ENCODE measurements around the gene GRIFIN. TPM values are rescaled to one million over a fixed set of nuclear protein-coding genes. Genes with fewer than 3 reads are reported as not detected.

GRIFIN gene
- total RNA-seq, 1 experiment from 2014 or later: not detected

GRCh38 chr7:2478399-2478785, 2.2 kb upstream of the GRIFIN start:
- ATAC-seq: peak; percentile 68
- CTCF ChIA-PET: no interaction called here
- Histone ChIP-seq H3K27me3 (ENCODE audit: low read length) (no peaks in the 10 kb centered on the region), H3K4me2 (ENCODE audit: low read length) (no peak overlapping the region), H2AFZ (ENCODE audit: low read length) (no peak overlapping the region), H3K4me3 (ENCODE audit: low read length) (no peak overlapping the region), H3K27ac (ENCODE audit: low read length) (no peak overlapping the region), H3K36me3 (ENCODE audit: low read depth, low read length) (no peaks in the 10 kb centered on the region), H3K9ac (ENCODE audit: low read length) (no peak overlapping the region), H4K20me1 (ENCODE audit: low read length) (no peaks in the 10 kb centered on the region), H3F3A (ENCODE audit: low read length, unreplicated experiment) (no peaks in the 10 kb centered on the region), H3K9me3 (ENCODE audit: low read length) (no peaks in the 10 kb centered on the region), H3K79me2 (ENCODE audit: low read length) (no peaks in the 10 kb centered on the region), H3K4me1 (ENCODE audit: insufficient read depth, low read length) (peaks cover 12% of the 10 kb centered on the region; the same call in 1 of the 2 replicates), H3K9me2 (replicated peaks; ENCODE audit: low read length) (no peaks in the 10 kb centered on the region)
- POLR2A ChIA-PET (ENCODE audit: unreplicated experiment): no interaction called here
- no peak for TF ChIP-seq EZH2phosphoT487 (IDR thresholded peaks at IDR 0.05; ENCODE audit: borderline replicate concordance, low read length)
- no peak for TF ChIP-seq CTCF (conservative IDR thresholded peaks at IDR 0.05; ENCODE audit: low read depth, low read length)
- no peak for TF ChIP-seq EZH2 (IDR thresholded peaks at IDR 0.05; ENCODE audit: low read length, unreplicated experiment)
- intact Hi-C loops (cut with micrococcal nuclease): loop anchor here (5.0 kb wide), 2 partner anchors 39 to 204 kb away; partner anchors contain the start of gene LFNG
- BruUV-seq (replicated peaks): no TSS peak
- peak; percentile 23 for DNase-seq

GRCh38 chr7:2477447-2478398, 1.5 kb upstream of the GRIFIN start:
- H3K27me3 ChIP-seq (ENCODE audit: low read length): no peaks in the 10 kb centered on the region
- ATAC-seq (peak; percentile 94), DNase-seq (peak; percentile 68)
- no peaks in the 10 kb centered on the region for H3K9me3 ChIP-seq (ENCODE audit: low read length)
- H3K4me1 ChIP-seq (ENCODE audit: insufficient read depth, low read length): peaks cover 12% of the 10 kb centered on the region; the same call in 1 of the 2 replicates
- H3K79me2 ChIP-seq (ENCODE audit: low read length): no peaks in the 10 kb centered on the region
- no peaks in the 10 kb centered on the region for H4K20me1 ChIP-seq (ENCODE audit: low read length)
- no peak overlapping the region for H3K9ac ChIP-seq (ENCODE audit: low read length)
- BruUV-seq (replicated peaks): no TSS peak
- H3K4me3 ChIP-seq (ENCODE audit: low read length): no peak overlapping the region
- no peaks in the 10 kb centered on the region for H3K9me2 ChIP-seq (replicated peaks; ENCODE audit: low read length)
- no peak for TF ChIP-seq EZH2phosphoT487 (IDR thresholded peaks at IDR 0.05; ENCODE audit: borderline replicate concordance, low read length)
- no peak for TF ChIP-seq EZH2 (IDR thresholded peaks at IDR 0.05; ENCODE audit: low read length, unreplicated experiment)
- TF ChIP-seq CTCF (conservative IDR thresholded peaks at IDR 0.05; ENCODE audit: low read depth, low read length): peak; percentile 81
- peak overlapping the region; percentile 78 for H2AFZ ChIP-seq (ENCODE audit: low read length)
- no peak overlapping the region for H3K27ac ChIP-seq (ENCODE audit: low read length)
- POLR2A ChIA-PET (ENCODE audit: unreplicated experiment): no interaction called here
- CTCF ChIA-PET: no interaction called here
- no peaks in the 10 kb centered on the region for H3K36me3 ChIP-seq (ENCODE audit: low read depth, low read length)
- intact Hi-C loops (cut with micrococcal nuclease): loop anchor here (2.0 to 5.0 kb wide), 3 partner anchors 40 to 205 kb away; partner anchors contain the start of genes BRAT1 and LFNG
- peak overlapping the region; percentile 64 for H3K4me2 ChIP-seq (ENCODE audit: low read length)
- H3F3A ChIP-seq (ENCODE audit: low read length, unreplicated experiment): no peaks in the 10 kb centered on the region

All from PC-3 (cell line).